Endothelial cell of umbilical vein (primary cell): ENCODE data around the gene TFCP2.

Experiments
- CTCF ChIP-seq, 2 donors: IDR thresholded peaks; 1 replicate in 1 of 2; 2 replicates in 1 of 2; pipeline ENCODE4 v1.5.1; 2011; ENCODE audit warnings: low read length in 2 of 2, mild to moderate bottlenecking in 2 of 2, moderate library complexity in 2 of 2, control low read depth in 1 of 2, inconsistent platforms in 1 of 2, low read depth in 1 of 2; ENCODE audit not compliant: insufficient read depth in 1 of 2; ENCODE audit errors: extremely low read depth in 1 of 2
- EZH2 ChIP-seq: IDR thresholded peaks from 2 replicates; pipeline ENCODE4 v1.6.1; 2012; ENCODE audit warnings: borderline replicate concordance, low read depth, mild to moderate bottlenecking, moderate library complexity, low read length, inconsistent platforms; ENCODE audit not compliant: severe bottlenecking
- JUN ChIP-seq: IDR thresholded peaks from 2 replicates; pipeline ENCODE4 v1.6.1; 2011; ENCODE audit warnings: borderline replicate concordance, low read depth; ENCODE audit not compliant: insufficient read length, insufficient read depth
- POLR2A ChIP-seq: IDR thresholded peaks from 2 replicates; pipeline ENCODE4 v1.6.1; 2012; ENCODE audit warnings: low read depth, mild to moderate bottlenecking, control low read depth, low read length
- POLR2AphosphoS5 ChIP-seq: IDR thresholded peaks from 2 replicates; pipeline ENCODE4 v1.6.1; 2012; ENCODE audit warnings: low read depth, mild to moderate bottlenecking, control low read depth, low read length, moderate library complexity; ENCODE audit not compliant: insufficient read depth
- TF ChIP-seq, protein P1 (sequence below): IDR thresholded peaks from 2 replicates; pipeline ENCODE4 v1.6.1; 2011; ENCODE audit not compliant: insufficient read depth, insufficient read length

GRCh38 chr12:51086933-51087332 lies 86.0 kb downstream of the TFCP2 start:
- TF ChIP-seq POLR2A (no peak), CTCF (IDR thresholded peaks at IDR 0.05; ENCODE audit: extremely low read depth in 1 of 2, insufficient read depth in 1 of 2, low read depth in 1 of 2, low read length in 2 of 2) (no peak), POLR2AphosphoS5 (no peak), EZH2 (no peak), JUN (no peak)
- TF ChIP-seq, protein P1, sequence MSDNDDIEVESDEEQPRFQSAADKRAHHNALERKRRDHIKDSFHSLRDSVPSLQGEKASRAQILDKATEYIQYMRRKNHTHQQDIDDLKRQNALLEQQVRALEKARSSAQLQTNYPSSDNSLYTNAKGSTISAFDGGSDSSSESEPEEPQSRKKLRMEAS: no peak
